GM21825 (cell line): ENCODE measurements around the gene CDC42BPB.

Experiments used
- ATAC-seq: cut with Tn5 transposase; IDR thresholded peaks from one replicate; pipeline ENCODE4 v1.9.1; 2021; ENCODE audit warnings: mild to moderate bottlenecking, moderate library complexity; ENCODE audit not compliant: unreplicated experiment

The CDC42BPB gene

DNA sequence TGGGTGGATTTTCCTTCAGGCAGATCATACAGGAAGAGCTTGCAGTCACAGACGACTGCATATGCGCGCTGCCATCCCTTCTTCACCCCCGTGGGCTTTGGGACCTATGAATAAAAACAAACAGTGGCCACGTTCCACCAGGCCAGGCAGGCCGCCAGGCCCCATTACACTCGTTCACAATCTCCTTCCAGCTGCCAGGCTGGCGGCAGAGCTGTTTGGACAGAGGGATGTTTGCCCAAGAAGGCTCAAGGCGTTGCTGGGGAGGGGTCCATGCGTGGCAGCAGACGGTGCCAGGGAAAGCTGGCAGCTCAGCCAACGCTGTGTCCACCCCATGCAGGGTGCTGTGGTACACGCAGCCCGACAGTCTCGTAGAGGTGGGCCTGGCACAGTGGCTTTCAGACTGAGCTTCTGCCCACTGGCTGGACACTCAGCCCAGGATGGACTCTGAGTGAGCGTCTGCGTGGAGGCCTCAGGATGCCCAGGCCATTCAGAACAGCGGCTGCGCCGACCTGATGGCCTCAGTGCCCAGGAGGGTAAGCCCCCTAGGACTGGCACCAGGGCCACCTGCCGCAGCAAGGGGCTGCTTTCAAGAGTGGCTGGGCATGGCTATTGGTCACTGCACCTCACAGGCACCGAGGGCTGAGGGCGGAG is 107.4 kb downstream of the CDC42BPB start:
- no peak for ATAC-seq

DNA sequence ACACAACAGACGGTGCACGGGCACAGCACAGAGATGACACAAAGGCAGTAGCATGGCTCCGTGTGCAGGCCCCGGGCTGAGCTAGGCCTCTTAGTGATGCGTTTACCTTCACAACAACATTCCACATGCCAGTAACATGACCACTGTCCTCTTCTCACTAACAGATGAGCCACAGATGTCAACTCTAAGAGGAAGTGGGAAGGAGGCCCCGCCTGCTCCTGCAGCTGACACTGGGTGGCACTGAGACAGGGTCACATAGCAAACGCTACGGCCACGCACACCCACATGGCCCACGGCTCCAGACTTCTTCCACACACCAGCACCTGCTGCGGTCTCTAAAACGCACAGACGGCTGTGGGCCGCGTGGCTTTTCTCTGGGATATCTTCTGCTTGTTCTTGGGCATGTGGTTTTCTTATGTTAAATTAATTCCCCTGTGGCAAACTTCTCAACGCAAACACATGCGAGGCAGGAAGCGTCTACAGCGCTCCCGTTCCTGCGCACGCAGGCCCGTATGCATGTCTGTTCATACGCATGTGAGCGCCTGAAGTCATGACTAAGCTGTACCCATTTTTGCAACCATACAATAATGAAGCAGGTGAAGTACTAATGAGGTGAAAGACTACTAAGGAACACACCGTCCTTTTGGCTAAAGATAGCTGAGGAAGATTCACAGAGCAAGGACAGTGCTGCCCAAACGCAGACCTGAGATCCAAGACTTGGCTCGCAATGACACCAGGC is 108.1 kb downstream of the CDC42BPB start:
- no peak for ATAC-seq

DNA sequence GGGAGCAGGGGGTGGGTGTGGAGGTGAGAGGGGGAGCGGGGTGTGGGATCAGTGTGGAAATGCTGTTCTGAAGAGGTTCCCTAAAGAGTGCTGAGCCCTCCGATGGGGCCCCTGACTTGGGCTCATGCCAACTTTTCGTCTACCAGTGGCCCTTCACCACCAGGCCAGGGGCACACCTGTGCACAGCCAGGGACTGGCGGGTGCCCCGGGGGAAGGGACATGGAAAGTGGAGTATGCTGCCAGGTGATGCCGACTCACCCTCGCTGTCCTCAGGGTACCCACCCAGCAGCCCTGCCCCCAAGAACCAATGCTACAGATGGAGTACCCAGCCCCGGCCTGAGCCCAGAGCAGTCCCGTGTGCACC is 108.7 kb downstream of the CDC42BPB start:
- no peak for ATAC-seq

DNA sequence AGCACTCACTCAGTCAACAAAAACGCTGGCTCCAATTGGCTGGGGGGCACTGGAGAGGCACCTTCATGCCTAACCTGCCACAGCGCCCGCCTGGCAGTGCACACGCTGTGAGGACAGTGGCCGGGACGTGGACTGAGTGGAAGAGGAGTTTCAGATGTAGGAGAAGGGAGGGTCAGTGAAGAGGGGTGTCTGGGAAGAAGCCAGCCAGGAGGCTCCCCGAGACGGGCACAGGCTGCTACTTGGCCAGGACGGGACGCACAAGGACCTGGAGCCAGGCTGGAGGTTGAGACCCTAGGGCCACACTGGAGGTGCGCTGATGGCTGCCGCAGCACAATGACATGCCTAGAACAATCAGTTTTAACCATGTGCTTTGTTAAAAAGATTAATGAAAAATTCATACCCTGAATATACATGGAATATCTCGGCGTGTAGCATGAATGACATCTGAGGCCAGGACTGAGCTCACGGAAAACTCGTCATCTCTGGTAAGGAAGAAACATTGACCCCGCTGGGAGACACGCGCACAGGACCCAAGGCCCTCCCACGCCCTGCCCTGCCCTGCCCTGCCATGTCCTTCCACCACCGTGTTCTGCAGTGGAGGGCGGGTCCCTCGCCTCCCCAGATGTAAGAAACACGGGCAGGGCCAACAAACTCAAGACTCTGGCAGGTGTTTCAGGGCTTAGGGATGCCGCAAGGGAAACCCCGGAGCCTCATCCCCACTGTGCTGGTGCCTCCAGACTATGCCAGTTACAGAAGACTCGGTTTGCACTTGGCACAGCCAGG is 109.8 kb downstream of the CDC42BPB start:
- ATAC-seq: no peak

DNA sequence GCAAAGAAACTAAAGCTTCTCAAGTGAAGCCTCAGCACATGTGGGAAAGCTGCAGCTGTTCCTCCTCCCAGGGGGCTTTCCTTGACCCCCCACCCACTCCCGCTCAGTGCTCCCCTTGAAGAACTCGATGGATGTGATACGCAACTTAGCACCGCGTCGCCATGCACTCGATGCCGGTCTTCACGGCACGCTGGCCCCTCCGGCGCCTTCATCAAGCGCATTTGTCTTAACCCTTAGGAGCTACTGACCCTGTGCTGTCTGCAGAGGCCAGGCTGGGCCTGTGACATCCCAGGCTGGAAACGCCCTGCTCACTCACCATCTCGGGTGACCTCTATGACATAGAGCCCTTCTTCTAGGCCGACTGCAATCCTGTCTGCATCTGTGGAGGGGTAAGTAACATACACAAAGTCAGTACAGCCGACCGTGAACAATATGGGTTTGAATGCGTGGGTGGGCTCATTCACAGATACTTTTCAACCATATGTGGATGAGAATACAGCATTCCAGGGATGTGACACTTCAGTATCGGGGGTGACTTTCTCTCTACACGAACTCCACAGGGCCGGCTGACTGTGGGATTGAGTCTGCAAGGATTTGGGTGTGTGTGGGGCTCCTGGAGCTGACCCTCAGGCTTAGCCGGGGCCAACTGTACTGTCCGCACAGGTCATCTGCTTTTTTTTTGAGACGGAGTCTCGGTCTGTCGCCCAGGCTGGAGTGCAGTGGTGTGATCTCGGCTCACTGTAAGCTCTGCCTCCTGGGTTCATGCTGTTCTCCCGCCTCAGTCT is 111.8 kb downstream of the CDC42BPB start:
- no peak for ATAC-seq

DNA sequence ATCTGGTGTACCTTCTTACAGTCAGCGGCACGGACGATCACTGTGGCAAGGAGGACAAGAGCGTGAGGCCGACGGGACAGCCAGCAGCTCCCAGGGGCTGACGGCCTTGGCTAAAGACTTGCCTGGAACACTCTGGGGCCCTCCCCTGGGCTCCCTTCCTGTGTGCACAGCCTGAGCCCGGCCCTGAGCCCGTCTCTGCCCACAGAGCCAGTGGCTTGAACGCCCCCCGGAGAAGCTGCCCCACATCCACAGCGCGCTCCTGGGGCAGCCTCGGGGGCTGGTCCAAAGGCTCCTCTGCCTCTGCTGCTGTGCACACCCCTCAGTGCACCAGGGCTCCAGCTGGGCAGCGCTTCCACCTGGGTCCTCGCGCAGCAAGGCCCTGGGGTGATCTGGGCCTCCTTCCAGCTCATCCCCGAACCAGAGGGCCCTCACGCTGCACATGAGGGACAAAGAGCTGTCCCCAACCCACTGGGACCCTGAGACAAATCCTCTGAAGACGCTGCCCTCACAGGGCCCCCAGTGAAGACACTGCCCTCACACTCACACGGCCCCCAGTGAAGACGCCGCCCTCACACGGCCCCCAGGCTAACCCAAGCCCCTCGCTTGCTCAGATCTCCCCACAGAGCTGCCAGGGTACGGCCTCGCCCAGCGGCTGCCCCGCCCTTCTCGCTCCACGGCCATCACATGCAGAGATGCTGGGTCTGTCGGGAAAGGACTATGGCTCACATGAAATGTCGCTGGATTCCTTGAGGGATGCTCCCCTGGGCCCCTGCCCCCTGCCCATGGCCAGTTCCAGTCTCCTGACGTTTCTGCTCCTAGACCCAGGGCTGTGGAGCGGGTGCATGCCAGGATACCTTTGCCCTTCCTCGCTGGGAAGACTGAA is 112.7 kb downstream of the CDC42BPB start:
- ATAC-seq: no peak

DNA sequence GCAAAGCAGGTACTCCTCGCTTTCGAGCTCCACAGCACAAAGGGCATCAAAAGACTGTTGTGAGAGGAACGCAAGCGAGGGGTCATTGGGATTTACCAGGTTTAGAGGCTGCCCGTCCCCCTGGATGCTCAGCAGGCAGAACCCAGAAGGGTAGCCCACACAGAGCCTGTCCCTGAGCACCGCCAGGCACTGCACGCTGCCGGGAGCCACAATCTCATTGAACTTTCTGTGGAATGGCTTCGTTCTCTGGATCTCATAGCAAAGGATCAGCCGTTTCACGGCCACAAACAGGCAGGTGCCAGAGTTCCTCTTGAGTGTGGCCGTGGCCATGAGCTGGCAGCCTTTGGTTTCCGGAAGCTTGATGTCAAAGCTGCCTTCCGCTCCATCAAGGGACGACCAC is 113.4 kb downstream of the CDC42BPB start:
- ATAC-seq: no peak

DNA sequence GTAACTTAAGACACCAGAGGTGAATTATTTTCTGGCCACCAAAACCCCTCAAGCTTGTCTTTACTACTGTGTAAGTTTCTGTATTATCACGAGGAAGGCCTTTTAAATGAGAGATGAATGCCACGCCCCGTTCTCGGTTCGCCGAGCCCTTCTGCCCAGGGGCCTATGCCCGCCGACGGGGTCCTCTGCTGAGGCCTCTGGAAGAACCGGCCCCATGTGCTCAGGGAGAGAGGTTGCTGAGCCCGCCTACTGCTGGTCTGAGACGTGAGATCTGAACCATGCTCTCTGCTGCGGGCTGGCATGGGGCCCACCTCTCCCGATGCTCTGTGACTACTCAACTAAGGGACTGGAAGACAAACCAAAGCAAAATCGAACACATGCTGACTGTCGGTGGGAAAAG is 113.9 kb downstream of the CDC42BPB start:
- no peak for ATAC-seq

DNA sequence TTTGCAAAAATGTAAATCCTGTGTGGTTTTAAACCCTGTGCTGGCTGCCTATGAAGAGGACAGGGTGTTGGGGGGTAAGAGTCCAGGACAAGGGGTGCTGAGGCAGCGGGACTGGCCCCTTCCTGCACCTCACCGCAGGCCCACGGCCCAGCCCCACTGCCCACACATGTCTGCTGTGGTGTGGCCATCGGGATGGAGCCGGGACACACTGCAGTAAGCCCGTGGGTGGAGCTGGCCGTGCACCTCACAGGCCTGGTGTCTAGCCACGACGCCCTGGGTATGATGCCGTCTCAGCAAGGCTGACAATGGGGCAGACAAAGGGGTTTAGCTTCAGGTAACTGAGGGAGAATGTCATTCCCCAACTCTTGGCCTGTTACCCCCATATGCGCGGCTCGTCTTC is 115.3 kb downstream of the CDC42BPB start:
- no peak for ATAC-seq

DNA sequence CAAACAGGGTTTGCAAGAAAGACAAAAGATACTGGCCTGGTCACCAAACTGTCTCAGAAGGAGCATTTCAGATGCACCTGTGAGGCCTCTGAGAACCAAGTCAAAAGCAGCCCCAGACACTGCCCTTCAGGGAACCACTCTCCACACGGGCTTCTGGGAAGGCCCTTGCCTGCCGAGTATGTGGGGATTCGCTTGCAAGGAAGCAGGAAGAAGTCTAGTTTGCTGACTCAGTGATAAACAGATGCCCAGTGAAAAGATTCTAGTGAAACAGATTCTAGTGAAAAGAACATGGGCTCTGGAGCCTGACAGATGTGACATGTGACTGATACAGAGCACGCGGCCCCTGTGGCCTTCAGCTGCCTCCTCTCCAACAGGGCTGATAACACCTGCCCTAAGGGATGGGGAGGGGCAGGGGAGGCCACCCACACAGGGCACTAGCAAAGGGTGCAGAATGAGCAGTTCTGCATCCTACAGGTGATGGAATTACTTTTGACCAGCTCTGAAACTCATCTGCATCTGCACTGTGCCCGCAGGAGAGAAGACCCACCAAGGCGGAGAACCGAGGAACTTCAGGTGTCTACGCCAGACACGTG is 115.8 kb downstream of the CDC42BPB start:
- ATAC-seq: no peak

DNA sequence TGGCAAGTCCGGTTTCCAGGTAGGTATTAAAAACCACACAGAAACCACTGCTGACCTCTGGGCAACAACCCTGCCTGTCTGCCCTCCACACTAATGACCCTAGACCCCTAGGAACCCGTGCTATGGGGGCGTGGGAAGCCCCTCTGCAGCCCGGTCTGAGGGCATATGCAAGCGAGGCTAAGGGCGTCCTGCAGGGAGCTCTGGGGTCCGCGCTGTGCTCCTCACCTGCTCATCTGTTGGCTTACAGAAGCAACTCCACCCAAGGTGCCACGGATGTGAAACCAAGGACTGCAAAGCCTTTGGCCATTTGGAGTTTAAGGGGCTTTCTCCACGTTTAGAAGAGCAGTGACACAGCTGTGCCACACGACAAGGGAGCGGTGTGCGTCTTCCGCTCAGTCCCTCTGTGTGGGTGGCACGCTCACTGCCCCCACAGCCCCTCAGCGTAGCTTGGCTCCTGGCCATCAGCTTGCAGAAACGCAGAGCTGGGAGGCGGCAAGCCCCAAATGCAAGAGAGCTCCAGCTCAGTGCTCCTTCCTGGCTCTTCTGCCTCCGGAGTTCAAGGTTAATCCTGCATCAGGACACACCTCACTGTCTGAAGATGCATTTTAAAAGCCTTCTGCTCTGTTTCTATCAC is 116.5 kb downstream of the CDC42BPB start:
- no peak for ATAC-seq

DNA sequence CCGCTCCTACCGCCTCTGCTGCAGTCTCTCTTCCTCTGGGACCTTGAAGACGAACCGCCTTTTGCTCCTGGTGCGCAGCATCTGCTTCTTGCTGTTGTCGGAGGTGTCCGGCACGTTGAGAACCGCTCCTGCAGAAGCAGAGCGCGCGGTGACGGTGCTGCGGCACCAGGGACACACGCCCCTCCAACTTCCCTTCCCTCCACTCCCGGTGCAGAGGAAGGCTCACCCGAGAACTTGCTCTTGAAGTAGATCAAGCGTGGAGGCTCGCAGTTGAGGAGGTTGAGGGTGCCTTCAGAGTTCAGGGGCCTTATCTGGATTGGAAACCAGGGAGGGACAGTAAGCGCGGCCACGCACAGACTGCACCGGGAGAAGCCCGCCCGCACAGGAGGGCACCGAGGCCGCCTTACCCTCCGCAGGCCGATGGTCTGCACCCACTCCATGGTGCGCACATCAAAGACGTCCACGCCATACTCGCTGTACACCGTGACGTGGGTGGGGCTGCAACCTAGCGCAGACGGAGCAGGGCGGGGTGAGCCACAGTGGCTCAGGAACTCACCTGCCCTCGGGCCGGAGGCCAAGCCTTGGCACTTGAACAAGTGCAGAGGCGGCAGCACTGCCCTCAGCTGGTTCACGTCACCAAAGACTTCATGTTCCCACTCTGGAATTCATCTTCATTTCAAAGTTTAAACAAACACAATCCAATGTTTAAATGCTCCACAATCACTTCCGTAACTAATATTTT is 117.4 kb downstream of the CDC42BPB start:
- no peak for ATAC-seq

DNA sequence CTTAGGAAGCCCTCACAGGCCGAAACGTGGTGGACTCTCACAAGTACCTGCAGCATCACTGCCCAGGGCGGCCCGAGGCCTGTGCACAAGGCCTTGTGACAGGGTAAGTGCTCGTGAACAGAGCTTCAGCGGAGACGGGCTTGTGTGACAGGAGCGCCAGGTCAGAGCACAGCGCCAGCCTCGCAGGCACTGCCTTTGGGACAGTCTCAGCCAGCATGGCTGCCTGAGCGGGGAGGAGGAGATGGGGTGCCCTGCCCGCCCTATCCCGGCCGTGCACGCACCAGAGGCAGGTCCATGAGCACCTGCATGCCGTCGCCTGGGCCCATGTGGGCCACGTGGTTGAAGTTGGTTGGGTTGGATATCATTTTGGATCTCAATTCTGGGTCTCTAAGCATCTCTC is 118.0 kb downstream of the CDC42BPB start:
- ATAC-seq: no peak

DNA sequence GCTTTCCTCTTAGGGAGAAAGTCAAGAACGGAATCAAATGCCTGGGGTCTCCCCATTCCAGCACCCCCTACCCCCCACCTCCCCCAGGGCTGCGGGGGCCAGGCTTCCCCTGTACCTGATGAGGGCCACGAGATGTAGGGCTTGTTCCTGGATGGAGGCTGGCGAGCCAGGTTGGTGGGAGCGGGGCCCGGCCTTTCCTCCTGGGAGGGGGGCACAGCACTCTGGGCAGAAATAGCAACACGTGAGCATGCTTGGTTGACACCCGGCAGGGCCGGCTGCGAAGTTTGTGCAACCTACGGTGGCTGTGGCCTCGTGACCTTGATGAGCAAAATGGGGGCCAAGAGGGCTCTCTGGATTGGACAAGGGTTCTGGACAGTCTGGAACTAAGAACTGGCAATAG is 119.2 kb downstream of the CDC42BPB start:
- no peak for ATAC-seq

DNA sequence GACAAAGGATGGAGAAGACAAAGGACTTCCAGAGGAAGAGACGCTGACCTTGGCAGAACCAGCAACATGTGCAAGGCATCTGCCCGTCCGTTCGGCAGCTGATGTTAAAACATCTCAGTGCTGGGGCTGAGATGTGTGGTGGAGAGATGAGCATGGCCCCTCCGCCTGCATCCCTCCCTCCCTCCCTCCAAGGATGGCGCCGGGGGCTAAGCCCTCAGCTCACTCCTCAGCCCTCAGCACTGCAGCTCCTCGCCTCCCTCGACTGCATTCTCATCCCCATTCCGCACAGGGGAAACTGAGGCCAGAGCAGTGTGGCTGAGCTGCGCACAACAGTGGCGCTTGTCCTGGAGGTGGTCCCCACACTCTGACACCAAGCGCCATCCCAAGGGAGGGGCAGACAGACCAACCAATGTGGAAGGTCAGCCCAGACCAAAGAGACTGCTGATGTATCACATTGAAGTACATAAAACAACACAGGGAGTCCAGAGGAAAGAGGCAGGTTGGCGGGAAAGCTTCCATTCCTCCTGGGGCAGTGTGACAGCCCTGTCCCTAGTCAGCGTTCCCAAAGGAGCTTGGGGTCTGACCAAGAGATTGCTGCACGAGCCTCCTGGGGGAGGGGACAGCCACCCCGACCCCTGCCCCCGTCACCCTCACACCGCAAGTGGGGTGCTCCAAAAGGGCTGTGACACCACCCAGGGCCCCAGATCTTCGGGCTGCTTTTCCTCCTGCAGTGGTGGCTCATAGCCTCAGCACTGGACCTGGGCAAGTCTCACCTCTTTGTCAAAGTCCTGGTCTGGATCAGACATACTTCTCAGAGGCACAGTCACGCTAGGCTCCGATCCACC is 119.8 kb downstream of the CDC42BPB start:
- no peak for ATAC-seq

DNA sequence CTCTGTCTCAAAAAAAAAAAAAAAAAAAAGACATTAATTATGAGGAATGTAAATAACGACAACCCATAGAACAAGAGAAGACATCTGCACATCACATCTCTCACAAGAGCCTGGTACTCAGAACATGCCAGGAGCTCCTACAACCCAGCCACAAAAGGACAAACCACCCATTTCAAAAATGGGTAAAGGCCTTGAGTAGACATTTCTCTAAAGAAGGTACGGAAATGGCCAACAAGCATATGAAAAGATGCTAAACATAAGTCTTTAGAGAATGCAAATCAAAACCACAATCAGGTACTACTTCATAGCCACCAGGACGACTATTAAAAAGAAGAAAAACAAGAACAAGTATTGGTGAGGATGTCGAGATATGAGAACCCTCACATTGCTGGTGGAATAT is 121.6 kb downstream of the CDC42BPB start:
- no peak for ATAC-seq

DNA sequence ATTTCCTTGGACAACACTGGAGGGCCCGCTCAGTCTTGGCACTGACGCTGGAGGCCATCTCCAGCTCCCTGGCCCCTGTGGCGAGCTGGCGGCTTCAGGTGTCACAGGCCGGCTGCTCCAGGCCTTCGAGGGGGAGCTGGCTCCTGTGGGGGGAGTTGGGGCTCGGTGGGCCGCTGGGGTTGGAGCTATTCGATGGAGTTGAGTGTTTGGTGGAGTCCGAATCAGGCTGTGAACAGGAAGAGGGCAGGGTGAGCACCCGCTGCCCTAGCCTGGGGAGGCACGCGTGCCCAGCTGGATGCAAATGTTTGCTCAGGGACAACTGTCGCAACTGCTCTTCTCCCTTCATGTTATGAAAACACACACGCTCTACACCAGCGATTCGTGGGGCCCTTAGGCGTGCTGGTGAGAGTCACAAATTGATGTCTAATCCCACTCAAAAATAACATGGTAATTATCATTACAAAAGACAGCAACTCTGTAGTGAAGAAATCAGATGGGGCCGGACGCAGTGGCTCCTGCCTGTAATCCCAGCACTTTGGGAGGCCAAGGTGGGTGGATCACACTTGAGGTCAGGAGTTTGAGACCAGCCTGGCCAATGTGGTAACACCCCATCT is 123.6 kb downstream of the CDC42BPB start:
- no peak for ATAC-seq
